ENCODE results near the gene PRKAR1A.

The PRKAR1A gene

DNA sequence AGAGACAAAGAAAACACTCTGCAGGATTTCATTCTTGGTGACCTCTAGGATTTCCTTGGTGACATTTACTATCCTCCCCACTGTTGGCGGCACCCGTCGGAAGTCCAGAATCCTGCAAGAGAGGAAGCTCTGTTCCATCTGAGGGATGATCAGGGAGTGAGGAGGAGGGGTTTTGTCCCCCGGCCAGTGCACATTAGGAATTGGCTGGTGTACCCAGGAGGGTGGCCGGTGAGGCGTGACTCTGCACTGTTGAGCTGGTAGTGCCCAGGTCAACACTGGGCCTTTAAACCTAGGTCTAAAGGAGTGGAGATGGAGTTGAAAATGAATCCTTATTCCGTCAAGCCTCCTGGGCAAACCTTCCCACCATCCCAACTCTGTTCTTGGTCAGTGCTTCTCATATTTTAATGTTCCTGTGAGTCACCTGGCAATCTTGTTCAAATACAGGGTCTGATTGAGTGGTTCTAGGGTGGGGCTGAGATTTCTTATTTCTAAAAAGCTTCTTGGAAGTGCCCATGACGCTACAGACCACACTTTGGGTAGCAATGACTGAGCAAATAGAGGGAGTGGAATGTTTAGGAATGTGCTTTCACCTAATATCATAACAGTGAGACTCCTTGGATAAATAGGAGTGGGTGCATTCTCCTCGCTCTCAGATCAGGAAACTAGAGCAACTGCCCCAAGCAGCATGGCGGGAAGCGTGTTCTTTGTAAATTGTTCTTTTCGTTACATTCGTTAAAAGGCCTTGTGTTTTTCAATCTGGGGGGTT lies 30.7 kb downstream of the PRKAR1A start:
- DNase-seq (ENCODE audit: low read depth in 2 of 2): no peak

DNA sequence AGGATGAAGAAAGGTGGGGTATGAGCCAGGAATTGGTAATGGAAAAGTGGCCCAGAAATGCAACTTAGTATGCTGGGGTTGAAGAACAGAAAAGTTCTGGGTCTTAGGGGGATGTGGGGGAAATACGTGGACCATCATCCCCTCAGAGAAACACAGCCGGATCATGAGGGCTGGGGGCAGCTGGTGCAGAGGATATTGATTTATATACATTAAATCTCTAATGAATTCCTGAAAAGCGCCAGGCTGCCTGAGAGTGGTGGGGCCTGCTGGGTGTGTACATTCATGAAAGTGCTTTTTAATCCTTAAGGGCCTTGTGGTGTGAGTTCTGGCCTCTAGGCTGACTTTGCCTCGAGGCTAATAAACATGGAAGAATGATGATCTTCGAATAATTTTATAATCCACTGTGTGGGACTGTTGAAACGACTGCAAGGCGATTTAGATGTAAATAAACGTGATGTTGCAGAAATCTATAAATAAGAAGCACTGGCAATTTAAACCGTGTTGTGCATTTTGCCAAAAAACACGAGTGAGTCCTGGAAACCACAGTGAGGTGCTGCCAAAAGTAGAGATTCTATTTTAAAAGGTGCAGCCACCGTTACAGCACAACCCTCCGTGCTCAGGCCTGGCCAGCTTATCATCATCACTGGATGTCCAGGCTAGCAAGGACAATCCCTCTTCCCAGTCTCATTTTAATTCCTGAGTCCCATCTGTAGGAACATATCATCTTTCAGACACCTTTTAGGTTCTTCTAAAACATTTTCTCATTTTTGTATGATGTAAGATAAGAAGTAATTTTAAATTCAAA lies 32.1 kb downstream of the PRKAR1A start:
- DNase-seq (ENCODE audit: low read depth in 2 of 2): no peak

DNA sequence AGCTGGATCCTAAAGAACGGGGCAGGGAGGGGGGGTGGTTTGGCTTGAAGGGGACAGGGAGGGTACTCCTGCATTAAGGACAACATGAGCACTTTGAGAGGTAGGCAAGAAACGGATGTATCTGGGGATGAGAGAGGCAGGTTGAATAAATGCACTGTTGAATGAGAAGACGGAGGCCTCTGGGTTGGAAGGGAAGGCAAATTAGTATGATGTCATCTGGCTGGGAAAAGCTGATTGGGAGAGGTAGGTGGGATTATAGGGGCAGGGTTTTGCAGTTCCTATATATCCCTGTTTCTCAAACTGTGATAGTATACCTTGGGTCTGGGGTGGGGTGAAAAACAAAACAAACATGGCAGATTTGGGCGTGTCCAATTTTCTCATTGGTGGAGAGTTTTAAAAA lies 44.3 kb downstream of the PRKAR1A start:
- no peak for DNase-seq (ENCODE audit: low read depth in 2 of 2)

DNA sequence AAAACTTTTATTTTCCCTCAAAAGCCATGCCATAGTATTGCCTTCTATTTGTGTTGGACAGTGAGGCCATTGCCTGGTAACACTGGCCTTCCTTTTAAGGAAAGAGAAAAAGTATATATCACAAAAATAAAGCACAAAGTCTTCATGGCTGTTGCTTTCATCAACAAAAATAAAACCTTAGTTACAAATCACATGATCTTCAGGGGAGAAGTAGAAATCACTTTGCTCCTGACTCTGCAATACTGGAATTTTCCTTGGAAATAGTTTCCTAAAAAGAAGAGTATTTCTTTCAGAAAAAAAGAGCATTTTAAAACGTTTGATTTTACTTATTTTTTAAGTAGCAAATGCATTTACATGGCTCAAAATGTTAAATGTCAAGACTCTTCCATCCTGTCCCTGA lies 47.1 kb downstream of the PRKAR1A start:
- DNase-seq (ENCODE audit: low read depth in 2 of 2): no peak

DNA sequence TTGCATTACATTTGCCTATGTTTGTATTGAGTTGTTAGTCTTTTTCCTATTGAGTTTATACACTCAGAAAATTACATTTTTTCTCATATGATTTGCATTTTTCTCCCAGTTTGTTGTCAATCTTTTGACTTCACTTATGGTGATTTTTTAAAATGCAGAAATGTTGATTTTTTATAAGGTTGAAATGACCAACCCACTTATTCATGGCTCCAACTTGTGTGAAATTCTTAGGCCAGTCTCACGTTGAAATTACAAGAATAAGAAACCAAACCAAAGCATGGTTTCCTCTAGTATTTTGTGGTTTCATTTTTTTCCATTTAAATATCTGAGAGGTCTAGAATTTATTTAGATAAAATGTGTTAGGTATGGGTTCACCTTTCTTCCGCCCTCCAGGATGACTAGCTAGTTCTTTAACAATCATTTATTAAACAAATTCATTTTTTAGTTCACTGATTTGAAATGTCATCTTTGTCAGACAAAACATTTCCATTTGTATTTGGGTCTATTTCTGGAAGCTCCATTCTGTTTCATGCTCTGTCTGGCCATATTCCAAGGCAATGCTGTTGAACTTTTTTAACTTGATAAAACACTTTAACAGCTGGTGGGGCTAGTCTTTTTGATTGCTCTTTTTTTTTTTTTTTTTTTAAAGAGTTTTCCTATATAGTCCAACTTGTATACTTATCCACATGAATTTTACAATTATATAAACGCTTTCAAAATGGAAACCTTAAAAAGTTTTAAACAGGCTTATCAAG lies 48.9 kb downstream of the PRKAR1A start:
- no peak for DNase-seq (ENCODE audit: low read depth in 2 of 2)

DNA sequence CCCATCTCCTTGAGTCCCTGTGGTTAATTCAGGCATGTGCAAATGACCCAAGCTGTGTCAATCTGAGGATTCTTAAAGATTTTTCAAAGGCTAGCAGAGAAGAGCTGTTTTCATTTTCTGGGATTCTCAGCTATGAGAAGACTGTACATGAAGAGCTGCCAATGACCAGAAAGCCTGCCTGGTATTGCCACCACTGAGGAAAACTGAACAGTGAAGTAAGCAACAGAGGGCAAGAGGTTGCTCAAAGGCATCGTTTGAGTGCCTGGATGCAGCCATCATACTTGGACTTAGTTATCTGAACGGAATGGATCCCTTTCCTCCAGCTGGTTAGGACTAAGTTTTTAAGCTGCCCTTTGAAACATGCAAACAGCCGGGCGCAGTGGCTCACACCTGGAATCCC lies 50.5 kb downstream of the PRKAR1A start:
- no peak for DNase-seq (ENCODE audit: low read depth in 2 of 2)

DNA sequence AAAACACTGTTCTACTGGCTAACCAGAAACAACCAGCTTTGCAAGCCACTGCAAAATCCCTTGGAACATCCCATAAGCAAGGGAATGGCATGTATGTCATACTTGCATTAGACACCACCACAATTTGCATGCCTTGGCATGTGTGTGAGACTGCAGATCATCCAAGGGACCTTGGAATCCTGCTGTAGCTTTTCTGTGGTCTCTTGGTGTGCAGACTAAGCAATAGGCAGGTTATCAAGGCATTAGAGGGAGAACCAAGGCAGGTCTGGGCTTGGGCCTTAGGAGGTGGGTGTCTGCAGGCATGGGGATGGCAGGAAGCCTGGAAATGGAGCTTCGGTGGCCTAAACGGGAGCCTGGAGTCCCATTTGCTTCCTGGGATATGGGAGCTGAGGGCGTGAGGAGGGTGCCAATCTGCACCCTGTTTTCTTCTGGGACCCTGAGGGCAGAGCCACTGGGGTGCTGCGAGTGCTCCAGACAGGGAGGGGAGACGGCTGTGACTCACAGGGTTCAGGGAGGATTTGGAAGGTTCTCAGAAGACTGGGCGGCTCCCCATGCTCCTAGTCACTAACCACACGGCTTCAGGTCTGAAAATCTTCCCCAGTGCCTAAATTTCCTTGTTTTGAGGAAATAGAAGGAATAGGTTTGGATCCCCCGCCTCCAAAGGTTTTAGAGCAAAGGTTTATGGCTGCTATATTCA lies 52.3 kb downstream of the PRKAR1A start:
- DNase-seq (ENCODE audit: low read depth in 2 of 2): no peak

DNA sequence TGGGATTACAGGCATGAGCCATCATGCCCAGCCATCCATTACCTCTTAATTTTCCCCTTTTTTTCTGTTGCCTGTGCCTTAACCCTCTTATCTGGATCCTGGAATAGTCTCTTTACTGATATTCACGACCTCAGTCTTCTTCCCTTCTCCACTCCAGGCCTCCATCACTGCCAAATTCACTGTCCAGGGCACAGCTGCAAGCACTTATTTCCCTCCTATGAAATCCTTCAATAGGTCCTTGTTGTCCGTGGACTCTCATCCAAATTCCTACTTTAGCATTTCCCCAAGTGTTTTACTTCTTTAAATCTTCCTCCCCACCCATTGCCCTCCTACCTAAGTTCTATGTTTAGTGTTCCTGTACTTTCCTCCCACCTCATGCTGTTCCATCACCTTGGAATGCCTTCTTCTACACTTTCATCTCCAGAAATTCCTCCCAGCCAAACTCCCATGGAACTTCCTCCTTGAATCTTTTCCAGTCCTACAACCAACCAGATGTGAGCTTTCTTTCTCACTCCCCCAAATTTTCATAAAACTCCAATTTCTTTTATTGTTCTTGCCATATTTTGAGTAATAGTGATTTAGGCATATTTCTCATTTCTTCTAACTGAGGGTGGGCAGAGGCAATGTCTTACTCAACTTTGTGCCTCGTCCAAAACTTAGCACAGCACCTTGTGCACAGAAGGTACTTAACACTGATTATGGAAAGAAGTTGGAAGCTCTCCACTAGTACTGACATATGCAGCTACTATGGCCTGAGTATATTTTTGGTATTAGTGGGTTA lies 53.6 kb downstream of the PRKAR1A start:
- DNase-seq (ENCODE audit: low read depth in 2 of 2): no peak

DNA sequence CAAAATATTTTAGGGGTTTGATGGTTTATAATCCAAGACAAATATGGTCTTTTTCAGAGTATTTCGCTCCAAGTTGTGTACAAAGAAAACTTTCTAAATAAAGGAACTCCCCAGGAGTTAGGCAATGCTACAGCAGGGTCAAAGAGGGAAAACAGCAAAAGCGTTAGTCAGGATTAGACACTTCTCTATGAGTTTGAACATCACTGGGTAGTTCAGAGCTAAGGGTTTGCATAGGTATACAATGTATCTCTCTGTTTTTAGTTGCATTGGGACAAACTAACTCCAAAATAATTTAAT lies 54.2 kb downstream of the PRKAR1A start:
- DNase-seq (ENCODE audit: low read depth in 2 of 2): no peak

DNA sequence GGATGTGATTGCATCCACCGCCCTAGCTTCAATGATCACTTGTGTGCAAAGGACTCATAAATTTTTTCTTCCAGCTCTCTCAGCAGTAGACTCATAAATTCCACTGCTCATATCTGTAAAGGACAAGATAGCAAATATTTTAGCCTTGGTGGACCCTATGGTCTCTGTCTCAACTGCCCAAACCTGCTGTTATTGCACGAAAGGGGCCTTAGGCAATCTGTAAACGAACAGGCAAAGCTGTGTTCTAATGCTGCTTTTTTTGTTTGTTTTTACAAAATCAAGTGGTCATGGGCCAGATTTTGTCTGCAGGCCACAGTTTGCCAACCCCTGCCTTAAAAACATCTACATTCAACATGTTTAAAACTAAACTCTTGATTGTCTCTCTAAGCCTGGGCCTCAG lies 54.8 kb downstream of the PRKAR1A start:
- no peak for DNase-seq (ENCODE audit: low read depth in 2 of 2)

DNA sequence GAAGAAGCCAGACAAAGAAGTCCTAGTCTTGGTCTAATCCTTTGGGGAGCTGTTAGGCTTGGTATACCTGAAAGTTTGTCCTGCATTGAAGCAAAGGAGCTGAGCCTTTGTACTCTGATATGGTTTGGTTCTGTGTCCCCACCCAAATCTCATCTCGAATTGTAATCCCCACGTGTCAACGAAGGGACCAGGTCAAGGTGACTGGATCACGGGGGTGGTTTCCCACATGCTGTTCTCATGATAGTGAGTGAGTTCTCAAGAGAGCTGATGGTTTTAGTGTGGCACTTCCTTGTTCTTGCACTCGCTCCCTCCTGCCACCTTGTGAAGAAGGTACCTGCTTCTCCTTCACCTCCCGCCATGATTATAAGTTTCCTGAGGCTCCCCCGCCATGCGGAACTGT lies 55.4 kb downstream of the PRKAR1A start:
- no peak for DNase-seq (ENCODE audit: low read depth in 2 of 2)

DNA sequence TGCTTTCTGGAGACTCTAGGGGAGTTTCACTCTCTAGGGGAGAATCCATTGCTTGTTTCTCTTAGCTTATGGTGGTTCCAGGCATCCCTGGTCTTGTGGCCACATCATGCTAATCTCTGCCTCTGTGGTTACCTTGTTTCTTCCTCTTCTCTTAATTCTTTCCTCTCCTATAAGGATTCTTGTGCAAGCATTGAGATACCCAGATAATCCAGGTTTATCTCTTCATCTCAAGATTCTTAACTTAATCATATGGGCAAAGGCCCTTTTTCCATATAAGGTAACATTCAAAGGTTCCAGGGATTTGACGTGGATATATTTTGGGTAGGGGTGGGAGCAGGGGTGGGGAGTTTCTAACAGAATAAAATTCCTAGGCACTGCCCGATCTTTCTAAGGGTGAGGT lies 56.4 kb downstream of the PRKAR1A start:
- DNase-seq (ENCODE audit: low read depth in 2 of 2): no peak

DNA sequence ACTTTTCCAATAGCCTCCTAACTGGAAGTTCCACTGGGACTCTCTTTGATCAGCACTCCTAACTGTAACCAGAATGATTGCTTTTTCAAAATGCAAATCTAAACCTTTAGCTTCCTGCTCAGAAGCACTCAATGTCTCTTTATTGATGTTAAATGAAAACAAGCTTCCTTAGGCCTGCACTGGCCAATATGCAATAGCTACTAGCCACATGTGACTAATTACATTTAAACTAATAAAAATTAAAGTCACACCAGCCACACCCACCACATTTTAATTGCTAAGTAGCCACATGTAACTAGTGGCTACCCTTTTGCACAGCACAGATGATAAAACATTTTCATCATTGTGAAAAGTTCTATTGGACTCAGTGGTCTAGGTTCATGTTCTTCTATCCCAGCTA lies 57.1 kb downstream of the PRKAR1A start:
- DNase-seq (ENCODE audit: low read depth in 2 of 2): no peak

DNA sequence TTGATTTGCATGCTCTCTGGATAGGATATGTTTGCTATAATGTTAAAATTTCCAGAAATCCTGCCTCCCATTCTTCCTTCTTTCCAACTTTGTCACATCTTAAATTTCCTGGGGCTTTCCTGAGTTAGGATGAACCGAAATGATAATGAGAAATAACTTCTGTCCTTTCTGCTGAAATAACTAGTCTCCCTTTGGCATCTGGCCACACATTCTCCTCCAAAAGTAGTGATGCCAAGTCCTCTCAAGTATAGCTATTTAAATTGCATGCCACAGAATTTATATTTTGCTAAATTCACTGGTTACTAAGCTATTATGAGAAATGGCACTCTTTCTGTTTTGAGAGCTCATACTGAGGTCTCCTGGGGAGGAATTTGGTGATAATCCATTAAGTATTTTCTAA lies 58.3 kb downstream of the PRKAR1A start:
- DNase-seq (ENCODE audit: low read depth in 2 of 2): no peak

DNA sequence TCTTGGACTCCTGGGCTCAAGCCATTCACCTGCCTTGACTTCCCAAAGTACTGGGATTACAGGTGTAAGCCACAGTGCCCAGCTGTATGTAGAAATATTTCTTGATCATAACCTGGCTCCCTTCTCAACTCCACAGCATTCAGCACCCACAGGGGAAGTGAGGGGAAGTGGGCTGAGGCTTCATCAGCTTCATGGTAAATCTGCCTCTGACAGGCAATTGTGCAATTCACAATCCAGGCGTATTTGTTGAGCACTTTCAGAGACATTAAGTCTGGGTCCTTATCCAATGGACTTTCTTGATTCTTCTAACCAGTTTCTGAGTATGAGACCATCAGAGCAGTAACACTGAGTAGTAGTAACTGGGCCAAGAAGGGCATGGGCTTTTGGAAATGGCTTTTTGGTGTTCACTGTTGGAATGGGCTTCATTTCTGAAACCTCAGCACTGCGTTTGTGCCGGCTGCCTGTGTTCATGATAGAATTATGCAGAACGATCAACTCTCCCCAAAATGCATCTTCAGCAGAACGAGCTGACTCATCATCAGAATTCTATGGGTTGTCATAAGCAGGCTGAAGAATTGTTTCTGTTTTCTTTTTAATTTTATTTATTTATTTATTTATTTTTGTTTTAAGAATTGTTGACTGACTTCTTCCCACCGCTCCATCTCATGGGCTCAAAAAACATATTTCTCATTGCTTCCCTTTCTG lies 60.1 kb downstream of the PRKAR1A start:
- no peak for DNase-seq (ENCODE audit: low read depth in 2 of 2)

DNA sequence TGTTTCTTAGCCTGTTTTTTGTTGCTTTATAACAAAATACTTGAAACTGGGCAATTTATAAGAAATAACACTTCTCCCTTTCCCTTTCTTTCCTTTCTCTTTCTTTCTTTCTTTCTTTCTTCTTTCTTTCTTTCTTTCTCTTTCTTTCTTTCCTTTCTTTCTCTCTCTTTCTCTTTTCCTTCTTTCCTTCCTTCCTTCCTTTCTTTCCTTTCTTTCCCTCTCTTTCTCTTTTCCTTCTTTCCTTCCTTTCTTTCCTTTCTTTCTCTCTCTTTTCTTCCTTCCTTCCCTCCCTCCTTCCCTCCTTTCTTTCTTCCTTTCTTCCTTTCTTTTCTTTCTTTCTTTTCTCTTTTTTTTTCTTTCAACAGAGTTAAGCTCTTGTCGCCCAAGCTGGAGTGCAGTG lies 61.1 kb downstream of the PRKAR1A start:
- no peak for DNase-seq (ENCODE audit: low read depth in 2 of 2)

DNA sequence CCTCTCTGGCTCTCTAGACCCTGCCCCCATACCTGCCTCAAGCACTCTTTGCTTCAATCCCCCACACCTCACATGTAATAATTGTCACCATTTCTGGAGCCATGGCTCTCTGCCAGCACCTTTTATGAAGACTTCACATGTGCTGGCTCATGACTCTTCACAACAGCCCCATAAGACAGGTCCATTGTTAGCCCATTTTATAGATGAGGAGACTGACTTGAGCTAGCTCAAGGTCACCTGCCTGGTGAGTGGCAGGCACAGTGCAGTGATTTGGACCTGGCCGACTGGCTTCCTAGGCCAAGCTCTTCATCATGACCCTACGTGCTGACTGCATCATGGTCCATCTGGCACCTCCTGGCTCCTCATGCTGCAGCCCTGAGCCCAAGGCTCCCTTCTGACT lies 63.9 kb downstream of the PRKAR1A start:
- no peak for DNase-seq (ENCODE audit: low read depth in 2 of 2)

DNA sequence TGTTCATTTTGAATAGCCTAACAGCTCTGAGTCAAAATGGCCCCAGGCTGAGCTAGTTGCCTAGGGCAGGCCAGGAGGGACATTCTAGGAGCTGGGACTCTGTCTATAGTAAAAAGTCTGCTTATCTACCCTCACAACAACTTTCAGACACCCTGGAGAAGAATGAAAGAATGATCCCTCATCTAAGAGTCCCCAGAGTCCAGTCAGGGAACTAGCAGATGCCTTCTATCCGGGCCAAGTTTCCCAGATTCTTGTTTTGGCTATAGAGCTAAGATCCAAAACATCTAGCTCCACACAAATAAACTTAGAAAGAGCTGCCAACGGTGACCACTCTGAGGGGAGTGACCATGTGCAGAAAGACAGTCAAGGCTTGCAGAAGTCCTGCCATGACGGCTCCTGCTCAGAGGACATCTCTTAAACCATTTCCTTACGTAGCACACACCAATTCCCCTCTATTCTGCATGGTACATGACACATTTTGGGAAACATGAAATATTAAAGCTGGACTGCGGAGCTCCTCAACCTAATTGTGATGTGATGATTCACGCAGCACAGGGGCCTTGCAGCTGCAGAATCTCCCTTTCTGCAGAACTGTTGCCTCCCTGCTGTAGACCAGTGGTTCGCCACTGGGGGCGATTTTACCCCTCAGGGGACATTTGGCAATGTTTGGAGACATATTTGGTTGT lies 64.7 kb downstream of the PRKAR1A start:
- no peak for DNase-seq (ENCODE audit: low read depth in 2 of 2)

DNA sequence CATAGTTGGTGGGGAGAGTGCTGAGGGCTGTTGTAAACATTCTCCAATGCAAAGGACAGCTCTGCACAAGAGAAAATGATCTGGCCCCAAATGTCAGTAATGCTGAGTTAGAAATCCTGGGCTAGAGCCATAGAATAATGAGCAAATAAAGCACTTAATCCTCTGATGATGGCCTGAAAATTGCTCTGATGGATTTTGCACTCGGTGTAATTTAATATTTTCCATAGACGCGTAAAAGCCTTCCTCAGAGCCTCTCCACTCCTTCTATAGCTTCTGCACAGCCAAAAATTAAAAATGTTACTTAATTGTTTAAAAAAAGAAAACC lies 65.2 kb downstream of the PRKAR1A start:
- no peak for DNase-seq (ENCODE audit: low read depth in 2 of 2)

DNA sequence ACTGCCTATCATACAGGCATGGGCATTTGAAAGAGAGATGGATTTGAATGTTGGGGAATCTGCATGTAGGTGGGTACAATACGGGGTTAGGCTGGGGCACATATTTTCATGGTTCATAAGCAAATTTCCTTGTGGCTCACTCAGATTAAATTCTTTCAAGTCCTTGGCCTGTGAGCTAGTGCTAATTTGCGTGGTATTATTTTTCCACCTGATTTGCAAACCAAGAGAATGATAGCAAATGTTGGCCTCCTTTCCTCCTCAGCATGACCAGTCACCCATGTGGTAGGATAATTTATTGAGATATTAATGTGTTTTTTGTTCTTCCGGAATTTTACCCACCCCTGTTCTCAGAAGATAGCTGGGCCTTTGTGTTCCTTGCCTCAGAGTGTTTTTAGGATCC lies 66.0 kb downstream of the PRKAR1A start:
- DNase-seq (ENCODE audit: low read depth in 2 of 2): no peak

All from activated CD4-positive, alpha-beta T cell treated with anti-CD3 and anti-CD28 coated beads for 24 hours (primary cell).